ENCODE results near the gene UCN3.
"Not testable (repeated sequence)": the region's sequence is repeated elsewhere in the genome, so short reads cannot be mapped to it uniquely, and the experiment has no call there.

The UCN3 gene

DNA sequence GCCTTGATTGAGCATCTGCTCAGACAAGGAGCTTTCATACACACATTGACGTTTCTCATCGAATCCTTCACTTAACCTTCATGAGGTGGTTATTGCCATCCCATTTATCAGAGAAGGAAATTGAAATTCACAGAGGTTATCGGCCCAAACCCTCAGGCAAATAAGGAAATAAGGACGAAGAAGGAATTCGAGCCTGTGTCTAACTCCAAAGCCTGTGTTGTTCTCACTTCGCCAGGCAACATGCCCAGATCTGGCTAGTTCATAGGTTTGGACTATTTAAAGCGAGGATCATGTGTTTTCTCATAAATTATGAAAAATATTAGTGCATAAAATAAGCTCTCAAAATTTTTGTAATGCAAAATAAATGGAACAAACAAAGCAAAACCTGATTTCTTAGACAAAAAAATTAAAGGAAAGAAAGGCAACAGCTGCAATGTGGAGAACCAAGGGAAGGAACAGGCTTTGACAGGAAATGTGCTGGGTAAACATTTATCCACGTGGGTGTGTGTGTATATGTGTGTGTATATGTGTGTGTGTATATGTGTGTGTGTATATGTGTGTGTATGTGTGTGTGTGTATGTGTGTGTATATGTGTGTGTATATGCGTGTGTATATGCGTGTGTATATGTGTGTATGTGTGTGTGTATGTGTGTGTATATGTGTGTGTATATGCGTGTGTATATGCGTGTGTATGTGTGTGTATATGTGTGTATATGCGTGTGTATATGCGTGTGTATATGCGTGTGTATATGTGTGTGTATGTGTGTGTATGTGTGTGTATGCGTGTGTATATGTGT lies 4.8 kb downstream of the UCN3 start:
- no peak for DNase-seq (ENCODE audit: low spot score)

DNA sequence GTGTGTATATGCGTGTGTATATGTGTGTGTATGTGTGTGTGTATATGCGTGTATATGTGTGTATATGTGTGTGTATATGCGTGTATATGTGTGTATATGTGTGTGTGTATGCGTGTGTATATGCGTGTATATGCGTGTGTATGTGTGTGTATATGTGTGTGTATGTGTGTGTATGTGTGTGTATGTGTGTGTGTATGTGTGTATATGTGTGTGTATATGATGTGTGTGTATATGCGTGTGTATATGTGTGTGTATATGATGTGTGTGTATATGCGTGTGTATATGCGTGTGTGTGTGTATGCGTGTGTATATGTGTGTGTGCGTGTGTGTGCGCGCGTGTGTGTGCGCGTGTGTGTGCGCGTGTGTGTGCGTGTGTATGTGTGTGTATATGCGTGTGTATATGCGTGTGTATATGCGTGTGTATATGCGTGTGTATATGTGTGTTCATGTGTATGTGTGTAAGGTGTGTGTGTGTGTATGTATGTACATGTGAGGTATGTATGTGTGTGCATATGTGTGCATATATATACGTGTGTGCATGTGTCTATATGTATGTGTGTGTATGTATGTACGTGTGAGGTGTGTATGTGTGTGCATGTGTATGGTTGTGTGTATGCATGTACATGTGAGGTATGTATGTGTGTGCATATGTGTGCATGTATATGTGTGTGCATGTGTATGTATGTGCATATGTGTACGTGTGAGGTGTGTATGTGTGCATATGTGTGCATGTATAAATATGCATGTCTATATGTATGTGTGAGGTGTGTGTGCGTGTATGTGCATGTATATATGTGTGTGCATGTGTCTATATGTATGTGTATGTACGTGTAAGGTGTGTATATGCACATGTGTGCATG lies 6.0 kb downstream of the UCN3 start:
- DNase-seq (ENCODE audit: low spot score), result no peak

DNA sequence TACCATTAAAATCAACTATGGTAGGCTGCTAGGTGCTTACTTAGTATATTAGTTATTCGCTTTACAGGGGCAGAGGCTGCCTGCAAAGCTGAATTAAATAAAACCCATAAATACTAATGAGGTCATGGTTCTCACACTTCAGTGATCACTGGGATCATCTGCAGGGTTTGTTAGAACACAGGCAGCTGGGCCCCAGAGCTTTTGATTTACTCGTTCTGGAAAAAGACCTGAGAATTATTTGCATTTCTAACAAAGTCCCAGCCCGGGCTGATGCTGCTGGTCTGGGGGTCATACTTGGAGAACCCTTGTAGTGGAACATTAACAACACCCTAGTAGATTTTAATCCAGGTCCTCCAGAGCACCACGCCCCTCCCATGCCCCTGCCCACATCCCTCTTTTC lies 8.5 kb downstream of the UCN3 start:
- no peak for DNase-seq (ENCODE audit: low spot score)

DNA sequence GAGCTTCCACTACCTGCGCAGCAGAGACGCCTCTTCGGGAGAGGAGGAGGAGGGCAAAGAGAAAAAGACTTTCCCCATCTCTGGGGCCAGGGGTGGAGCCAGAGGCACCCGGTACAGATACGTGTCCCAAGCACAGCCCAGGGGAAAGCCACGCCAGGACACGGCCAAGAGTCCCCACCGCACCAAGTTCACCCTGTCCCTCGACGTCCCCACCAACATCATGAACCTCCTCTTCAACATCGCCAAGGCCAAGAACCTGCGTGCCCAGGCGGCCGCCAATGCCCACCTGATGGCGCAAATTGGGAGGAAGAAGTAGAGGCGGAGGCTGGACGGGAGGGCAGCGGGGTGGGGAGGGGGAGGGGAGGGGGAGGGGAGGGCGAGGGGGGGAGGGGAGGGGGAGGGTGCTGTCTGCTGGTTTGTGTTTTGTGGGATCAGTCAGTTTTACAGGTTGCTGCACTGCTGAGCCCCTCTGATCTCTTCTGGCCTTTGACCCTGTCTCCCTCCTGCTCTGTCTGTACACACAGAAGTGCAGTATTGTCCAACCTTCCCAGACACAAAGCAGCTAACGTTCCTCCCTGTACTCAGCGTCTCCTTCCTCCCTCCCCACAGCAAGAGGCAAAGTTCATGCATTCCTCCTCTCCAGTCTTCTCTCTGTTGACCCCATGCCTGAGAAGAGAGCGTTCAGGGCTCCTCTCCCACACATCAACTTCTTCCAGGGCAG lies 9.3 kb downstream of the UCN3 start:
- DNase-seq (ENCODE audit: low spot score), result no peak

DNA sequence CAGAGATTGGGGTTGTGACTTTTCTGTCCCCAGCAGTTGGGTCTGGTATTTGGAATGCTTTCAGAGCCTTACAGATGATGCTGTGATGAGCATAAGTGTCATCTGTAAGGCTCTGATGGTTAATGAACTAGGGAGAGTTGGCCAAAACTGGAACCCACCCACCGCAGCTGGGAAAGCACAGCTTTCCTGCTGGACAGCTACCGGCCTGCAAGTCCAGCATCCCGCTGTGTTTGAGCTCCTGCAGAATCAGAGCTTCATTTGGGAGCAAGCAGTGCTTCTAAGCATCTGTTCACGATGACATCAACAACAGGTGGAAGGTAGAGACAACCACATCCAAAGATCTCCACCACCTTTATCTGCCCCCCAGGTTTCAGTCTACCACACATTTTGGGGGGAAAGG lies 11.7 kb downstream of the UCN3 start:
- no peak for DNase-seq (ENCODE audit: low spot score)

DNA sequence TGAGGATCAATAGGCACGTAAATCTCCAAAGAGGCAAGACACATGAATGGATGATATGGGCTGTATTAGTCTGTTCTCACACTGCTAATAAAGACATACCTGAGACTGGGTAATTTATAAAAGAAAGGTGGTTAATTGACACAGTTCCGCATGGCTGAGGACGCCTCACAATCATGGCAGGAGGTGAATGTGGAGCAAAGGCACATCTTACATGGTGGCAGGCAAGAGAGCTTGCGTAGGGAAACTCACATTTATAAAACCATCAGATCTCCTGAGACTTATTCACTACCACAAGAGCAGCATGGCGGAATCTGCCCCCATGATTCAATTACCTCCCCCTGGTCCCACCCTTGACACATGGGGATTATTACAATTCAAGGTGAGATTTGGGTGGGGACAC lies 14.4 kb downstream of the UCN3 start:
- not testable (repeated sequence) for DNase-seq (ENCODE audit: low spot score)

DNA sequence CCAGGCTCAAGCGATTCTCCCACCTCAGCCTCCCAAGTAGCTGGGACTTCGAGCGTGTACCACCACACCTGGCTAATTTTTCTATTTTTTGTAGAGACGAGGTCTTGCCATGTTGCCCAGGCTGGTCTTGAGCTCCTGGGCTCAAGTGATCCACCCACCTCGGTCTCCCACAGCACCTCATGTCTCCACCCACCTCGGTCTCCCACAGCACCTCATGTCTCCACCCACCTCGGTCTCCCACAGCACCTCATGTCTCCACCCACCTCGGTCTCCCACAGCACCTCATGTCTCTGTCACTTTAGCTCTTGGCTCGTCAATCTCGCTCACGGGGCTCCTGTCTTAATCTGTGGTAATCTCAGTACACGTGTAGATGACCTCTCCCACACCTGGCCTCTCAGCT lies 15.6 kb downstream of the UCN3 start:
- not testable (repeated sequence) for DNase-seq (ENCODE audit: low spot score)

DNA sequence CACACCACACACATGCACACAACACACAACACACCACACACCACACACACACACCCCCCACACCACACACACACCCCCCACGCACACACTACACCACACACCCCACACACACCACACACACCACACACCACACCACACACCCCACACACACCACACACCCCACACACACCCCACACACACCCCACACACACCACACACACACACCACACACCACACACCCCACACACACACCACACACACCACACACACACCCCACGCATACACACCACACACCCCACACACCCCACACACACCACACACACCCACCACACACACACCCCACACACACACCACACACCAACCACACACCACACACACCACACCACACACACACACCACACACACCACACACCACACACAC lies 16.4 kb downstream of the UCN3 start:
- no peak for DNase-seq (ENCODE audit: low spot score)

DNA sequence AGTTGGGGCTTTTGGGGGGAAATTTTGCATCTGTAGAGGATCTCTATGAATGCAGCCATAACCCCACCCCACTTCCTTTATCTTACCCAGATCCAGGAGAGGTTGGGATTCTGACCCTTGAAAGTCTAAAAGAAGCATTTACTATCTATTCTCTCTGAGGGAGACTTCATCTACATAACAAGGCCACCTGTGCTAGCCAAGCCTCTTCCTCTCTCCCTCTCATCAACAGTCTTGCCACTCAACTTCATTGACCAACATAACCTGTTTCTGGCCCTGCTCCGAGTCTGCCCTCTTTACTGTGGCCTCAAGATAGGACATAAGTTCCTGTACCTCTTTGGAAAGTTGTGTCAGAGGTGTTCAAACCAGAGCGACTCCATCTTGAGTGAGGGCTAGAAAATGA lies 20.5 kb downstream of the UCN3 start:
- no peak for DNase-seq (ENCODE audit: low spot score)

DNA sequence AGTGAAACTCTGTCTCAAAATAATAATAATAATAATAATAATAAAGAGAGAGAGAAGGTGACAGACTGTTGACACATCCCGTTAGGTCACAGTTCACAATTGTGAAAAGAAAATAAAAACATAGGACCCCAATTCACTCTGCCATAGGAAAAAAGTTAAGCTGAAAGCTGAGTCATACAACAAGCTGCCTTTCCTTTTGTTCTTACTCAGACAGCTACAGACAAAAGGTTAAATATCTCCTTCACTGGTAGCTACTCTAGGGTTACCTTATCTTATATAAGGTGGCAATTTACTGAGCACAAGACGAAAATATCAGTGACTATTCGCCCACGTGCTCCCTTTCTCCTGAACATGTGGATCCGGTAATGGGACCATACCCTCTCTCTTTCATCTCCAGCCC lies 22.4 kb downstream of the UCN3 start:
- DNase-seq (ENCODE audit: low spot score), result no peak

DNA sequence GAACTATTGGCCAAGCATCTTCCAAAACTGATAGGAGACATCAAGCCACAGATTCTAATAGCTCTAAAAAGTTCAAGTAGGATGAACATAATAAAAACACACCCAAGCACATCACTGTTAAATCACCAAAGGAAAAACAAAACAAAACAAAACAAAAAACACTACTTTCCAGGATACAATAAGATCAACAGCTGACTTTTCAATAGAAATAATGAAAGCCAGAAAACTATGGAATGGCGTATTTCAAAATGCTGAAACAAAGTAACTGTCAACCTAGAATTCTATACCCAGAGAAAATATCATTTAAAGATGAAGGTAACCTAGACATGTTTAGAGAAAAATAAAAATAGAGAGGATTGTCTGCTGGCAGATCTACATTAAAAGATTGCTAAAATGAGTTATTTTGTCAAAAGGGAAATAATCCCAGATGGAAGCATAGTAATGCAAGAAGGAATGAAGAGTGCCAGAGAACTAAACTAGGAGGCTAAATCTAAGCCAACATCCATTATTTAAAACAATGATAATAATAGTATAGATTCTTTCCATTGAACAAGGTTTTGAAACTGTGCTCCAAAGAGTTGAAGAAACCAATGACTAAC lies 25.9 kb downstream of the UCN3 start:
- DNase-seq (ENCODE audit: low spot score), result no peak

DNA sequence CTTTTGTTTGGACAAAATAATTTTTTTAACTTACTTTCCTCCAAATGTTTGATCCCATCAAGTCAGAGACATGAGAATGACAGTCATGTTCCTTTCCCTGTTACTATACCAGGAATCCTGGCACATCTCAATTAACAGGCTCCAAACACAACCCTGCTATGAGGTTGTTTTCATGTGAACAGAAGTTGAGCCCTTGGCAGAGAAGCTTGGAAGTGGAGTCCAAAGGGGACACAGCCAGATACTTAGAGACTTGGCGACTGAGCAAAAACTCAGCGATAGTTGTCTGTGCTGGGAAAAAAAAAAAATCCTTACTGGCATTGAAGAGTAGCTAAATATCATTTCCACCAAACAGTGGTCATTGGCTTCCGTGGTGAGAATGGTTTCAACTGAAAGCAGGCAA lies 27.0 kb downstream of the UCN3 start:
- no peak for DNase-seq (ENCODE audit: low spot score)

DNA sequence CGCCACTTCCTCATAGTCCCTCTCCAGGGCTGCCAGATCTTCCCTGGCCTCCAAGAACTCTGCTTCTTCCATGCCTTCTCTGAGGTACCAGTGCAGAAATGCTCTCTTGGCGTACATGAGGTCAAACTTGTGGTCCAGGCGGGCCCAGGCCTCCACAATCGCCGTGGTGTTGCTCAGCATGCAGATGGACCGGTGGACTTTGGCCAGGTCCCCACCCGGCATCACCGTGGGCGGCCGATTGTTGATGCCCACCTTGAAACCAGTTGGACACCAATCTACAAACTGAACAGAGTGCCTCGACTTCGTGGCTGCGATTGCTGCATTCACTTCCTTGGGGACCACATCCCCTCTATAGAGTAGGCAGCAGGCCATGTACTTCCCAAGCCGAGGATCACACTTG lies 28.8 kb downstream of the UCN3 start:
- DNase-seq (ENCODE audit: low spot score), result no peak

DNA sequence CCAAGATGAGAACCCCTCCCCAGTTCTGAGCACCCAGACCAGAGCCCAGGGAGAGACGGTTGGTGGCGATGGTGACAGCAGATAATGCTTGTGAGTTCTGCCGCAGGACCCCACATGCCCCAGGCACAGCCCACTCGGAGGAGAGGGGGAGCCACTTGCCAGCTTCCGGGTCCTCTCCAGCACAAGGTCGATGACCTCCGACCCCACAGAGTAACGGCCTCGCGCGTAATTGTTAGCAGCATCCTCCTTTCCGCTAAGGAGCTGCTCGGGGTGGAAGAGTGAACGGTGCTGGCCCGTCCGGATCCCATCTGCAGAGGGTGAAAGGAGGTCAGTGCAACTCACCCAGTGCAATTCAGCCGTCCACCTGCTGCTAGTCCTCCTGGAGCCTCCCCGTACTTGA lies 30.4 kb downstream of the UCN3 start:
- DNase-seq (ENCODE audit: low spot score), result no peak

DNA sequence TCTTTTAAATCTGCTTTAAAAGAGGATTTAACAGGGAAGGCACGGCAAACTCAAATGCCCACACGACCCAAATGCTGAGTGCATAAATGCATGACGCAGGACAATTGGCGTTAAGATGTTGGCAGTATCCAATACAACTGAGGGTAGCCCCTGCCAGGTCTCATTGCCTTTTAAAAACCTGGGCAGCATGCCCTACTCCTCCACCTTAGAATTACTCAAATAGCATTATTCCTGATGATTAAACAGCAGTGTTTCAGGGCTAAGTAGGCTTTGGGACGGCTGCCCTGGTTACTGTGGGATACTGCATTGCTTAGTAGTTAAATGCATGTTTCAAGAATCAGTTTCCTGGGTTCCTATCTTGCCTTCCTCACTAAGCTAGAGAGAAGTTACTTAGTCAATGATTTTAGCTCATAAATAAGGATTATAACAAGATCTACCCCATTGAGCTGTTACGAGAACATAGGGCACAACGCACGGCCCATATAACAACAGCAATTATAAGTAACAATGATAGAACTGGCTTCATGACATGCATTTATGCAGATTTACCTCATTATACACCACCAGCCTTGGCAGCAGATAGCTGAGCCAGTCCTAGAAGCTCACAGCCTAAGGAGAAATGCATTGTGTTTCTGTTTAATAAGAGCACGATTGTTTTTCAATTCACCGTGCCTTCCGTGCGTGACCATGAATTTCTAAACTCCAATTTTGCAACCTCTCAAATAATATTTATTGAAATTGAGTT lies 32.0 kb downstream of the UCN3 start:
- DNase-seq (ENCODE audit: low spot score), result no peak

DNA sequence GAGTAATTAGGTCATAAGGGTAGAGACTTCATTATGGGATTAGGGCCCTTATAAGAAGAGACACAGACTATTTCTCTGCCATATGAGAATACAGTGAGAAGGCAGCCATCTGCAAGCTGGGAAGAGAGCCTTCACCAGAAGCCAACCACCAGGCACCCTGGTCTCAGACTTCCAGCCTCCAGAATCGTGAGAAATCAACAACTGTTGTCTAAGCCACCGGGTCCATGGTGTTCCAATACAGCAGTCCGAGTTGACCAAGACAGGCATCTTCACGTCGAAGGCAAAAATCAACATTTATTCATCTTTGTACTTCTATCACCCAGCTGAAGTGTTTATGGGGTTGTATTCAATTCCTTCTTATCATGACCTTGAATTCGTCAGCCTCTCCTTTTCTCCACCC lies 34.6 kb downstream of the UCN3 start:
- DNase-seq (ENCODE audit: low spot score), result no peak

DNA sequence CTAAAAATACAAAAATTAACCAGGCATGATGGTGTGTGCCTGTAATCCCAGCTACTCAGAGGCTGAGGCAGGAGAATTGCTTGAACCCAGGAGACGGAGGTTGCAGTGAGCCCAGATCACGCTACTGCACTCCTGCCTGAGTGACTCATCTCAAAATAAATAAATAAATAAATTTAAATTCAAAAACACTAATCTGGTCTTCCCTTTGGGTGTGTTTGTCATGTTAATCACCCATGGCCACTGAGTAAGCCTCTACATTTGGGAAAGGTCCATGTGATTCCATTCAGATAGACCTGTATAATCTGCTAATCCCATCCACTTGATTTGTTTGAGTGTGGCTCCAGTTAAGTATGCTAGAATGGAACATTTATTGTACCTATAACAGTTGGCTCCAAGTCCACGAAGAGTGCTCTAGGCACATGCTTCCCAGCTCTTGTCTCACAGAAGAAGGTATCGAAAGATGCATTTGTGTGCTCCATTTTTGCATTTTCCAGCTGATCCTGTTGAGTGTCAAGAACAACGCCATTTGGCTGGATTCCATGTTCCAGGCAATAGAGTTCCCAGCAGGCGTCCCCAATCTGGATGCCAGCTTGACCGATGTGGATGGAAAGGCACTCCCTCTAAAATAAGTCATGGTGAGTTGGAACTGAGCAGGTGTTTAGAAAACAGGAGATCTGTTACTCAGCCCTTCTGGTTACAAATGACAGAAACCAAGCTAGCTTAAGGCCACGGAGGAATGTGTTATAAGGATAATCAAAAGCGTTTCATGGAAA lies 35.9 kb downstream of the UCN3 start:
- no peak for DNase-seq (ENCODE audit: low spot score)

DNA sequence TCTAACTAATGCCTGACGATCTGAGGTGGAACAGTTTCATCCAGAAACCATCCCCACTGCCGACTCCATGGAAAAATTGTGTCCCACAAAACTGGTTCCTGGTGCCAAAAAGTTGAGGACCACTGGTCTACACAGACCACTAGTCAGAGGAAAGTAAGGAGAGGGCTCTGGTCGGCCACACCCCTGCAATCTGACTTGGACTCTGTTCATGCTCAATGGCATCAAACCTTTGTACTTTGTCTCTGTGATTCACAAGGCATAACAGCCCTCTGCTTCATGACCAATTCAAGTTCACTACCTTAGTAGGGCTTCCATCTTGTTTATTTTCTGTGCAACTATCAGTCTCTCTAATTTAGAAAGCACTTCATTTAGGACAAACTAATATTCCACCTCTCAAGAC lies 38.0 kb downstream of the UCN3 start:
- DNase-seq (ENCODE audit: low spot score), result no peak

DNA sequence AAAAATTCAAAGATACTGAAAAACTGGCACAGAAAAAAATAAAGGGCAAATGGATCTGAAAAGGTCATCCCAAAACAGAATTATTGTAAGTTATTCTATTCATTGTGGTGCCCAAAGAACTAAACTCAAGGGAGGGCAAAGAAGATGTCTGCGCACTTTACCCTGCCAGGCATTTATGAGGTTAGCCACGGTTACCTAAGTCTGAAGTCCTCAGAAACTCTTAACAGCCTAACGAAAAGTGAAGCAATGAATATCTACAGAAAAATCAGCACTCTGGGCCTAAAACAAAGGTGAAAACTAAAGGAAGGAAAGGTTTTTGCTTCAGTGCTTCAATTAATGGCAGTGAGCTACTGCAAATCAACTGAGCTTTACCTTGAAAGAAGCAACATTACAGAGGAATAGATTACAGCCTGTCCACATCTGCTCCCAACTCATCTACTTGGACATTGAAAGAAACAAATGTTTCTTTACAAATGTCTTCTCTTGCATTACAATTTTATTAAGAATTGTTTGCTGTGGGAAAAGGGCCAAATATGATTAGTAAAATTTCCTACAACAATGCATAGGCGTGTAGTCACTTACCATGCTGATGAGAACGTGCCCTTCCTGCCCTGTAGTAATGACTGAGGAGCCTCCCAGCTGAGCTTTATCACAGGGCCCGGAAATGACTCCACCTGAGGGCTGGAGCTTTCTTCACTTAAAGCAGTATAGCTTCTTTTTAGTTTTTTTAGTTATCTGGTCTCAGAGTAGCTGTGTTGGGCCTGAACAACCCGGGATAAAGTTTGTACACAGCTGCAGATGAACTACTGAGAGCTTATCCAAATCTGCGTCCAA lies 39.7 kb downstream of the UCN3 start, which contains the start of gene TUBAL3:
TSS of gene TUBAL3 (minus strand) at position 621 of the 834 bp plus-strand sequence. CDS start at position 585, 36 bp downstream.
- DNase-seq (ENCODE audit: low spot score), result peak; percentile 23

DNA sequence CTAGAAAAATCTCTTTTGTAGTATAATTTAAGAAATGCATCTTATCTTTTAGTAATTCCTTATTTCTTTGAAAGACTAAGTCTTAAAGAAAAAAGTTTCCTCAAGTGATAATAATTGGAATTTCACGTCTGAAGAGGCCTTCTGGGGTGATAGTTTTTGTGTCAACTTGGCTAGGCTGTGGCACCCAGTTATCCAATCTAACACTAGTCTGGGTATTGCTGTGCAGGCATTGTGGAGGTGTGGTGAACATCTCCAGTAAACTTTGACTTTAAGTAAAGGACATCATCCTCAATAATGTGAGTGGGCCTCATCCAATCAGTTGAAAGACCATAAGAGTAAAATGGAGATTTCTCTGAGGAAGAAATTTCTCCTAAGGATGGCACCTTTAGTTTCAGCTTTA lies 42.2 kb downstream of the UCN3 start:
- no peak for DNase-seq (ENCODE audit: low spot score)

Measured in SW480 (cell line).